Stimulated activated CD8-positive, alpha-beta memory T cell treated with anti-CD3 and anti-CD28 coated beads, Interleukin-7, amount 100 ng/mL, for 48 hours (primary cell): Measurements from ENCODE around the gene CCDC200.
"Not testable (repeated sequence)": the region's sequence is repeated elsewhere in the genome, so short reads cannot be mapped to it uniquely, and the experiment has no call there.

ENCODE experiments used
- DNase-seq, 2 donors: peaks; one replicate each; pipeline ENCODE4 v3.0.0-alpha.2; 2020; ENCODE audit warnings: low read depth in 1 of 2; ENCODE audit errors: extremely low read depth in 1 of 2

Gene CCDC200

GRCh38 chr17:43228020-43228782 lies at the start of gene CCDC200:
Gene CCDC200, minus strand, starts transcription at chr17:43228623. Its CDS starts 69 bp downstream, at chr17:43228554.
- not testable (repeated sequence) for DNase-seq

GRCh38 chr17:43272914-43273313 lies 44.5 kb upstream of the CCDC200 start:
- DNase-seq = not testable (repeated sequence)

DNA sequence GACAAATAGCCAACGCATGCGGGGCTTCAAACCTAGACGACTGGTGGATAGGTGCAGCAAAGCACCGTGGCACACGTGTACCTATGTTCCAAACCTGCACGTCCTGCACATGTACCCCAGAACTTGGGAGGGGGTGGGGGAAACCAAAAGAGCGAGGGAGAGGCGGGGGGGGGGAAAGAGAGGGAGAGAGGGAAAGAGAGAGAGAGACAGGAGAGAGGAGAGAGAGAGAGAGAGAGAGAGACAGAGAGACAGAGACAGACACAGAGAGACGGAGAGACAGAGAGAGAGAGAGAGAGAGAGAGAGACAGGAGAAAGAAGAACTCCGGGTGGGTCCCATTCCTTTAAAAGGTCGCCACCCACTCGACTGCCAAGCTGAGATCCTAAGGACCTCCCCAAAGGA lies 44.1 kb upstream of the CCDC200 start:
- DNase-seq = not testable (repeated sequence)

GRCh38 chr17:43270552-43271504 lies 42.4 kb upstream of the CCDC200 start:
- not testable (repeated sequence) for DNase-seq

DNA sequence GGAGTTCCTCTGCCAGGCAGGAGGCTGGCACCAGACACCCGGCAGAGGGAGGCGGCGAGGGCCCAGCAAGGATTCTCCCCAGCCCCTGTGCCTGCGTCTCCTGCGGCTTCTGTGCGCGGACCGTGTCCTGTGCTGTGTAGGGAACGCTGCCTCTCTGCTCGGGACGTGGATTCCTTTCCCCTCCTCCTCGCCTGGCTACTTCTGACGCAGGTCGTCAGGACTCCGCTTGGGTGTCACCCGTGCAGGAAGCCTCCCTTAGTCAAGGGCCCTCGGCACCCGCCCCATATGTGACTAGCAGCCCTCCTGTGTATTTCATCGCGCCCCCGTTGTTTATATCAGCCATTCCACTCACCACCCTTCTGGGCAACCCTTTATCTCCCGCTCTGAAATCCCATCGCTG lies 18.0 kb upstream of the CCDC200 start:
- not testable (repeated sequence) for DNase-seq

DNA sequence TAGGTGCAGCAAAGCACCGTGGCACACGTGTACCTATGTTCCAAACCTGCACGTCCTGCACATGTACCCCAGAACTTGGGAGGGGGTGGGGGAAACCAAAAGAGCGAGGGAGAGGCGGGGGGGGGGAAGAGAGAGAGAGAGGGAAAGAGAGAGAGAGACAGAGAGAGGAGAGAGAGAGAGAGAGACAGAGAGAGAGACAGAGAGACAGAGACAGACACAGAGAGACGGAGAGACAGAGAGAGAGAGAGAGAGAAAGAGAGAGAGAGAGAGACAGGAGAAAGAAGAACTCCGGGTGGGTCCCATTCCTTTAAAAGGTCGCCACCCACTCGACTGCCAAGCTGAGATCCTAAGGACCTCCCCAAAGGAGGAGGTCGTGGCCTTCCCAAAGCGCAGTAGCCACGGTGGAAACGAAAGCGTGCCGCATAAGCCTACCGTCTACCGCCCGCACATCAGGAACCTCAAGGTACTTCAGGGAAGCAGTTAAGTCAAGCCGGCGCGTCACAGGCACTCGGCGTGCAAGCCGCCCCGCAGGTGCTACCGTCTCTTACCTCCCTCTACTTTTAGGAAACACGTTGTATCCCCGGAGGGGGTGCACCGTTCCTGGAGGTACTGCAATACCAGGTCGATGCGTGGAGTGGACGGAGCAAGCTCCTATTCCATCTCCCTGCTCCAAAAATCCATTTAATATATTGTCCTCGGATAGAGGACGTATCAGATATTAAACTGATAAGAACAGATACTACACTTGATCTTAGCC lies 12.4 kb upstream of the CCDC200 start:
- not testable (repeated sequence) for DNase-seq

GRCh38 chr17:43239597-43239996 lies 11.2 kb upstream of the CCDC200 start:
- not testable (repeated sequence) for DNase-seq

DNA sequence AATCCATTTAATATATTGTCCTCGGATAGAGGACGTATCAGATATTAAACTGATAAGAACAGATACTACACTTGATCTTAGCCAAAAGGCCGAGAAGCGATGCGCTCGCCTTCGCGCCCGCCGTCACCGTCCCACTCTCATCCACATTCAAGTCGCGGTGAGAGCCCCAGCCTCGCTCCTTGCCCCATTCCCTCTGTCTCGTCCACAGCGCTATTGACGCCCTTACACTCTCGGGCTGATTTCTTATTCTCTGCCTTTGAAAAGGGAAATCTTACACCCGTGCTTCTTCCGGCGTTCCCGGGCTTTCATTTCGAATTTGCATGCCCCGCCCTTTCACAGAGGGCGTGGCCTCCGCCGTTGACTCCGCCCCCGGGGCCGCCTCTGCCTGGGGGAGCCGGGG lies 5.5 kb upstream of the CCDC200 start, which contains the start of gene RNU2-1:
Gene RNU2-1, minus strand, starts transcription at position 101 of the 400 bp plus-strand sequence.
- not testable (repeated sequence) for DNase-seq

DNA sequence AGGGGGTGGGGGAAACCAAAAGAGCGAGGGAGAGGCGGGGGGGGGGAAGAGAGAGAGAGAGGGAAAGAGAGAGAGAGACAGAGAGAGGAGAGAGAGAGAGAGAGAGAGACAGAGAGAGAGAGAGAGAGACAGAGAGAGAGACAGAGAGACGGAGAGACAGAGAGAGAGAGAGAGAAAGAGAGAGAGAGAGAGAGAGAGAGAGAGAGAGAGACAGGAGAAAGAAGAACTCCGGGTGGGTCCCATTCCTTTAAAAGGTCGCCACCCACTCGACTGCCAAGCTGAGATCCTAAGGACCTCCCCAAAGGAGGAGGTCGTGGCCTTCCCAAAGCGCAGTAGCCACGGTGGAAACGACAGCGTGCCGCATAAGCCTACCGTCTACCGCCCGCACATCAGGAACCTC lies 4.8 kb upstream of the CCDC200 start:
- not testable (repeated sequence) for DNase-seq

DNA sequence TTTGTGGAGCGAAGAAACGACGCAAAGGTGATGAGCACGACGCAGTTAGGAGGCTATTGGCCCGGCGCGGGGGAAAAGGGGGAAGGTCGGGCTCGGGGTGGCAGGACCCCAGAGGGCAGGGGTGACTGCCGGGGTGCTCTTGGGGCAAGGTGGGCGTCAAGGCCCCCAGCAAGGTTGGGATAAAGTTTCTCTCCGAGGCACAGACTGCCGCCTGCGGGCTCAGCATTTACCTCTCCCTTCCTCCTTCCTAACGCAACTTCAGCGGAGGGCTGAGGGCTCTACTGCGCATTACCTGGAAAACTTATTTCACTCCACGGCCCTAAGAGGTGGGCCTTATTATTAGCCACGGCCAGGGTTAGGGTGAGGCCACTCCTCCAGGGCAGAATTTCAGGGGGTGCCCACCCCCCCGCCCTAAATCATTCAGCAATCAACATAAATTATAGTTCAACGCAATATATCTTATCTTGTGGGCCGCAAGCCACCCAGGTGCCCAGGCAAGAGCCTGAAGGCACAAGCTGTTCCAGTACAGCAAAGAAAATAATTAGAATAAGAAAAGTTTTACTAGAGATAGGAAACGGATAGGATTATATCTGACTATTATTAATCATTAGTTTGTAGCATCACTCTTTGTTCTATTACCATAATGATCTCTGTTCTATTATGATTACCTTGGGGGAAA lies 3.7 kb upstream of the CCDC200 start:
- DNase-seq = not testable (repeated sequence)

DNA sequence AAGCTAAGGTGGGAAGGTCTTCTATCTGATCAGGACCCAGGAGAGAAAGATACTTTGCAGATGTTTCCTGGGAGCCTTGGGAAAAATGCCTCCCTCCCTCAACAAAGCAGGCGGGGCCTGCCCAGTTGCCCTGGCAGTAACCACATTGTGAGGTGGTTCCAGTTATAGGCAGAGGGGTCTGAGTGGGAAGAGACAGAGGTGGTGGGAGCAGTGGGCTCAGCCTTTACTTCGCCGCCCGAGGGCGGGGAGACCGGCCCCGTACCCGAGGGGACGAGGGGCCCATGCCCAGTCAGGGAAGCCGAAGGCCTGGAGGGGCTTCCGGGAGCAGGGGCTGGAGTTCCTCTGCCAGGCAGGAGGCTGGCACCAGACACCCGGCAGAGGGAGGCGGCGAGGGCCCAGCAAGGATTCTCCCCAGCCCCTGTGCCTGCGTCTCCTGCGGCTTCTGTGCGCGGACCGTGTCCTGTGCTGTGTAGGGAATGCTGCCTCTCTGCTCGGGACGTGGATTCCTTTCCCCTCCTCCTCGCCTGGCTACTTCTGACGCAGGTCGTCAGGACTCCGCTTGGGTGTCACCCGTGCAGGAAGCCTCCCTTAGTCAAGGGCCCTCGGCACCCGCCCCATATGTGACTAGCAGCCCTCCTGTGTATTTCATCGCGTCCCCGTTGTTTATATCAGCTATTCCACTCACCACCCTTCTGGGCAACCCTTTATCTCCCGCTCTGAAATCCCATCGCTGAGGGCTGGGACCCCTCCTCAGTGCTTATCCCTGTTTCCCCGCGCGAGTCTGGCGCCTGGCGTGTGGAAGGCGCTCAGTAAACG lies 3.0 kb upstream of the CCDC200 start:
- not testable (repeated sequence) for DNase-seq

DNA sequence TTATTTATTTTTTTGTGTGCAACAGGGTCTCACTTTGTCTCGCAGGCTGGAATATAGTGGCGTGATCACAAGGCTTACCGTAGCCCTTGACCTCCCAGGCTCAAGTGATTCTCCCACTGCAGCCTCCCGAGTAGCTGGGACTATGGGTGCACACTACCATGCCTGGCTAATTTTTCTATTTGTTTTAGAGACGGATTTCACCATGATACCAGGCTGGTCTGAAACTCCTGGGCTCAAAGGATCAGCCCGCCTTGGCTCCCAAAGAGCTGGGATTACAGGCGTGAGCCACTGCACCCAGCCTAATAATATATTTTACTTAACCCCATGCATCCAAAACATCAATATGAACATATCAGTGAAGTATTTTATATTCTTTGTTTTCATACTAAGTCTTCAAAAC lies 2.0 kb downstream of the CCDC200 start:
- no peak for DNase-seq

GRCh38 chr17:43224146-43224705 lies 4.2 kb downstream of the CCDC200 start:
- DNase-seq = no peak

GRCh38 chr17:43220511-43221125 lies 7.8 kb downstream of the CCDC200 start:
- no peak for DNase-seq

DNA sequence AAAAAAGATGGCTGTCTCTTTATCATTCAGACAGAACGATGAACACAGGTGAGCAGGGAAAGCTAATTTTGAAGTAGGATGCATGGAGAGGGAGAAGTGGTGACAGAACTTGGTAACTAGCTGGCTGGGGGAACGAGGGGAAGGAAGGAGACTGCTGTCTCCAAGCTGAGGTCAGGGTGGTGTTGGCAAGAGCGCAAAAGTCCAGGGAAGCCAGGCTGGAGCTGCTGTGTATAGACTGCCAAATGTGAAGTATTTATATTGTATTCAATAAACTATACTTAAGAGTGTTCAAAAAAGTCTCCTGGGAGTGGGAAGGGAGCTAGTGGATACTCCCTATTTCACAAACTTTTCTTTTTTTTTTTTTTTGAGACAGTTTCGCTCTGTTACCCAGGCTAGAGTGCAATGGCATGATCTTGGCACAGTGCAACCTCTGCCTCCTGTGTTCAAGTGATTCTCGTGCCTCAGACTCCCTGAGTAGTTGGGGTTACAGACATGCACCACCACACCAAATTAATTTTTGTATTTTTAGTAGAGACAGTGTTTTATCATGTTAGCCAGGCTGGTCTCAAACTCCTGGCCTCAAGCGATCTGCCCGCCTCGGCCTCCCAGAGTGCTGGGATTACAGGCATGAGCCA lies 8.6 kb downstream of the CCDC200 start:
- DNase-seq = no peak

GRCh38 chr17:43219001-43219400 lies 9.4 kb downstream of the CCDC200 start:
- no peak for DNase-seq

DNA sequence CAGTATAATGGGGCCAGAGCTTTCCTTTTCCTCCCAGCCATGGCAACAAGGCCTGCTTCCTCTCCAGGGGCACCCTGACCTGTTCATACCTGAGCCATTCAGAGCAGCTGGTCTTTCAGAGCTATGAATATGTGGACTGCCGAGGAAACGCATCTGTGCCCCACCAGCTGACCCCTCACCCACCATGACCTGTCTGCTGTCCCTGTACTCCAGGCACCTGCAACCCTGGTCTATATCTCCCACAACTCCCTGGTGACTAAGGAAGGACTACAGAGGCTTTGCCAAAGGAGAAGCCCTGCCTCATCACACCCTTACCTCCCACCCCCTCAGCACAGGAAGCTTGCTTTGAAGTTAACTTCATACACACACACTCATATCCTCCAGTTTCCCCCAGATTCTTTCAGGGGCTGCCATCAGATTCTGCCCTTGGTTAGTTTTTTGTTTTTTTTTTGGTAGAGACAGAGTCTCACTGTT lies 10.8 kb downstream of the CCDC200 start:
- peak in 1 of 2 donors; percentile 19 for DNase-seq
